ENCODE measurements around the gene NPTX2.
"Not testable (repeated sequence)": the region's sequence is repeated elsewhere in the genome, so short reads cannot be mapped to it uniquely, and the experiment has no call there.

The NPTX2 gene, protein sequence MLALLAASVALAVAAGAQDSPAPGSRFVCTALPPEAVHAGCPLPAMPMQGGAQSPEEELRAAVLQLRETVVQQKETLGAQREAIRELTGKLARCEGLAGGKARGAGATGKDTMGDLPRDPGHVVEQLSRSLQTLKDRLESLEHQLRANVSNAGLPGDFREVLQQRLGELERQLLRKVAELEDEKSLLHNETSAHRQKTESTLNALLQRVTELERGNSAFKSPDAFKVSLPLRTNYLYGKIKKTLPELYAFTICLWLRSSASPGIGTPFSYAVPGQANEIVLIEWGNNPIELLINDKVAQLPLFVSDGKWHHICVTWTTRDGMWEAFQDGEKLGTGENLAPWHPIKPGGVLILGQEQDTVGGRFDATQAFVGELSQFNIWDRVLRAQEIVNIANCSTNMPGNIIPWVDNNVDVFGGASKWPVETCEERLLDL

DNA sequence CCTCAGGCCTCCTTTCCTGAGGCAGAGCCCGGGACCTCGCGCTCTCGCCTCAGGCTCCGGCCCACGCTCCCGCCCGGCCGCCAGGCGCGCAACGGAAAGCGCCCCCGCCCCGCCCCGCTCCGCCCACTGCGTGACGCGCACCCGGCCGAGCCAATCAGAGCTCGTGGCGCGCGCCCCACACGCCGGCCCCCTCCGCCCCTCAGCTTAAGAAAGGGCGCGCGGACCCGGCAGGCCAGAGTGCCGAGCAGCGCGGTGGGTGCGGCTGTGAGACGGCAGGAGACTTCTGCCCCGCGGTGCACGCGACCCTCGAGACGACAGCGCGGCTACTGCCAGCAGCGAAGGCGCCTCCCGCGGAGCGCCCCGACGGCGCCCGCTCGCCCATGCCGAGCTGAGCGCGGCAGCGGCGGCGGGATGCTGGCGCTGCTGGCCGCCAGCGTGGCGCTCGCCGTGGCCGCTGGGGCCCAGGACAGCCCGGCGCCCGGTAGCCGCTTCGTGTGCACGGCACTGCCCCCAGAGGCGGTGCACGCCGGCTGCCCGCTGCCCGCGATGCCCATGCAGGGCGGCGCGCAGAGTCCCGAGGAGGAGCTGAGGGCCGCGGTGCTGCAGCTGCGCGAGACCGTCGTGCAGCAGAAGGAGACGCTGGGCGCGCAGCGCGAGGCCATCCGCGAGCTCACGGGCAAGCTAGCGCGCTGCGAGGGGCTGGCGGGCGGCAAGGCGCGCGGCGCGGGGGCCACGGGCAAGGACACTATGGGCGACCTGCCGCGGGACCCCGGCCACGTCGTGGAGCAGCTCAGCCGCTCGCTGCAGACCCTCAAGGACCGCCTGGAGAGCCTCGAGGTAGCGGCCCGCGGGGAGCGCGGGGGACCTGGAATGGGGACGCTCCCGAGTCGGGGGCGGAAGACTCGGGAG, at the start of gene NPTX2:
TSS of gene NPTX2 (plus strand) at position 235 of the 909 bp plus-strand sequence. CDS start at position 412, 177 bp downstream.
- DNase-seq: peak; percentile 87 to 93

DNA sequence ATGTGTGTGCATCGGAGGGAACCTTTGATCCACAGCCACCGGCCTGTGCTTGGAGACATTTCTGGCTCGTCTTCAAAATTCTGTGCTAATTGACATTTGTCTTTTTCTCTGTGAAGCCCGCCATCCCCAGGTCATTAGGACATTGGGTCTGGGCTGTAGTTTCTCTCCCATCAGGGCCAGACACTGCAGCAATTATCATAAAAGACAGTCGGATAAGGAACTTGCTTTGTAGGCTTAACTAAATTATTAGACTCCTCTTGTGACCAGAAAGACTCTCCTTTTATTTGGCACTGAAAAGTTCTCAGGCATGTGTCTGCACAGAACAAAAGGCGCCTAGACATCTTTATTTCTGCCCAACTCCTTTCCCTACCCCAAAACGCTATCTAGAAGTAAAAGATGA, 49.1 kb upstream of the NPTX2 start:
- DNase-seq: no peak

DNA sequence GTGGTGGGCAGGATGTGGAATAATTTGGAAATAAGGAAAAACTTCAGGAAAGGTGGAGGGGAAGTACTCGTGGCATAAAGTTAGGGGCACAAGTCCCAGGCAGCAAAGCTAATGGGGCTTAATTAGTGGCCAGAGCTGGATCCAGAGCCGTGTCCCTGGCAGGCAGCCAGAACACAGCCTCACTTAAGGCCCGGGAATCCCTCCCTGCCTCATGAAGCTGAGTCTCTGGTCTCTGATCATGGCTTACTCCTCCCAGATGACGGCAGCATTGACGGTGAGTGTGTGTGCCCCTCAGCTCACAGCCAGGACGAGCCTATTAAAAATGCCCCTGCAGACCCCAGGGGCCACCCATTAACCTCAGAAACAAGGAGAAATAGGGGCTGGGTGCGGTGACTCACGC, 48.2 kb upstream of the NPTX2 start:
- DNase-seq: no peak

DNA sequence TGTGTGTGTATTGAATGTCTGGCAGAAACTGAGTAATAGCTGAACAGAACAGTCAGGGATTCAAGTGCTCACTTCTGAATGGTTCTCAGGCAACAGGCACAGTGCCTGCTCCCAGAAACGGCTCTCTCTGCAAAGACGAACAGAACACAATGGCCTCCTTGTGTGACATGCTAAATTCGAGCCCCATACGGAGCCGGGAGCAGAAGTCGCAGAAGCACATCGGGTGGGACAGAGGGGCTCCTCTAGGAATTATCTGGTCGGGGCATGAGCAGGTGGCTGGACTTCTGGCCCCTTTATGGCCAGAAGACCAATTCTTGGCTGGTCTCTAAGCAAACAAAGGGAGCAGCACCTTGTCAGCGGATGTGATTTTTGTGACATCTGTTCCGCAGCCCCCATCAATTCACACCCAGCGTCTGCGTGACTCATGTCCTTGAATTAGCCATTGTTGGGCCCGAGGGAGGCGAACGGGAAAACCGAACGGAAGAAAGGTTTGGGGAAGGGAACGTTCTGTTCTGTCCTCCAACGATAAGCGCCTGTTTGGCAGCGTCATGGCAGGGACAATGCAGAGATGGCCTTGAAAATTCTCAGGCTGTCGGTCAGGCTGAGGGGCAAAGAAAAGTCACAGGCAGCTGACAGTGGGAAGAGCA, 47.3 kb upstream of the NPTX2 start:
- DNase-seq: no peak

DNA sequence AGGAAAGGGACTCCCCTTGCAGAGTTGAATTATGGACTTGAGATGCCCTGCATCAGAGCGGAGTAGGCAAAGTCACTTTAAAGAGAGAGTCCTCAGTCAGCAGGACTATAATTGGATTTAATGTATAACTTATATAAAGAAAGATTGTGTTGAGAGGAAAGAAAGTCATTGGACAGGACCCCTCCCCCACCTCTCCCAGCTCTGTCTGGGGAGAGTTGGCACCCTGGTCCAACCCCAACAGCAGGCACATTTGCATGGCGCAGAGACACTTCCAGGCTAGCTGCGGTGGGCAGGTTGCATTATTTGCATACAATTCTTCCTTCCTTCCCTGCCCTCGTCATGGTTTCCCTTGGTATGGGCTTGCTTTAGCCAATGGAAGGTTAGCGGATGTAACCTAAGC, 46.1 kb upstream of the NPTX2 start:
- DNase-seq: no peak

DNA sequence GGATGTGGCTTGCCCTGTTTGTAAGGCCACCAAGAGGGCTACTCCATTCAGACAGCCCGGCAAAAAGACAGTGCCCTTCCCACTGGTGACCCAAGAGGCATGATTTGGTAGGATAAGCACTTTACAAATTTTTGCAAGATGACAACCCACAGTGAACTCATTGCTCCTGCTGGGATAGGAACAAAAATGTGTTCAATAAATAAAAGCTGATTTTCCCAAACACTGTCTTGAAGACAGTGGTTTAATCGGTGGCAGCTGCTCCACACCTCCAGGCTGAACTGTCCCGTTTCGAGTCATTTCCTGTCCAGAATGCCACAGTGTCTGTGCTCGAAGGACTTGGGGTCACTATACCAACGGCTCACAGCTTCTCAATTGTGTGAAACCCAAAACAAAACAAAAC, 45.1 kb upstream of the NPTX2 start:
- DNase-seq: no peak

DNA sequence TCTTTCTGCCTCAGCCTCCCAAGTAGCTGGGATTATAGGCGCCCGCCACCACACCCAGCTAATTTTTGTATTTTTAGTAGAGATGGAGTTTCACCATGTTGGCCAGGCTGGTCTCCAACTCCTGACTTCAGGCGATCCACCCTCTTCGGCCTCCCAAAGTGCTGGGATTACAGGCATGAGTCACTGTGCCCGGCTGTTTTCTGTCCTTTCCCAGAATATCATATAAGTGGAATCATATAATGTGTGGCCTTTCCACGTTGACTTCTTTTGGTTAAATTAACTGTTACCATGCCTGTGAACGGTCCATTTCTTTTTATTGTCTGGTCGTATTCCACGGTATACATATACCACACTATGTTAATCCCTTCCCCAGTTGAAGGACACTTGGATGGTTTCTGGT, 44.4 kb upstream of the NPTX2 start:
- not testable (repeated sequence) for DNase-seq

DNA sequence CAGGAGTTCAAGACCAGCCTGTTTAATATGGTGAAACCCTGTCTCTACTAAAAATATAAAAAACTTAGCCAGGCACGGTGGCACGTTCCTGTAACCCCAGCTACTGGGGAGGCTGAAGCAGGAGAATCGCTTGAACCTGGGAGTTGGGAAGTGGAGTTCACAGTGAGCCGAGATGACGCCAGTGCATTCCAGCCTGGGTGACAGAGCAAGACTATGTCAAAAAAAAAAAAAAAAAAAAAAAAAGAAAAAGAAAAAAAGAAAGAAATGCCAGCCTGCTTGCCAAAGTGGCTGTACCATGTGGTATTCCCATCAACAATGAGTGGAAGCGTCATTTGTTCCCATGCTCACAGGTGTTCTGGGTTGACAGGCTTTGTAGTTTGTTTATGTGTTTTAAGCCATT, 43.3 kb upstream of the NPTX2 start:
- DNase-seq: no peak

DNA sequence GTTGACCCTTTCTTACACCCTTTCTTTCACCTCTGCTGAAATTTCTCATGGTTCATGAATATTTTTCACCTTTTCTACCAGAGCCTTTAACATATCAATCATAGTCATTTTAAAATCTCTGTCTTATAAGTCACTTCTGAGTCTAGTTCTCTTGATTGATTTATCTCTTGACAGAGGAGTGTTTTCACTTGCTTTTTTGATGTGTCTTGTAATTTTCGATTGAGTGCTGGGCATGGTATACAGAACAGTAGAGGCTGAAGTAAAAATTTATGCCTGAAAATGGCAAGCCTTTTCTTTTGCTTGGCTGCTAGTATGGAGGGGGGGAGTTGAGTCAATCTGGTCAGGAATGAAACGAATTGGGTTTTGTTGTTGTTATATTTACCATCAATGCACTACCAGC, 41.2 kb upstream of the NPTX2 start:
- no peak for DNase-seq

DNA sequence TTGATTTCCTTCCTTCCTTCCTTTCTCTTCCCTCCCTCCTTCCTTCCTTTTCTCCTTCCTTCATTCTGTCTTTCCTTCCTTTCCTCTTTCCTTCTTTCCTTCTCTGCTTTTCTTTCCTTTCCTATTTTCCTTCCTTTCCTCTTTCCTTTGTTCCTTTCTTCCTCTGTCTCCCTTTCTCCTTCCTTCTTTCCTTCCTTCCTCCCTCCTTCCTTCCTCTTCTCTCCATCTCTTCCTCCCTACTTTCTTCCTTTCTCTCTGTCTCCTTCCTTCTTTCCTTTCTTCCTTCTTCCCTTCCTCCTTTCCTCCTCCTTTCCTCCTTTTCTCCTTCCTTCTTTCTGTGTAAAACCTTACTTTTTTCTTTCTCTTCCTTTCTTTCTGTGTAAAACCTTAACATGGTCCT, 32.3 kb upstream of the NPTX2 start:
- no peak for DNase-seq

DNA sequence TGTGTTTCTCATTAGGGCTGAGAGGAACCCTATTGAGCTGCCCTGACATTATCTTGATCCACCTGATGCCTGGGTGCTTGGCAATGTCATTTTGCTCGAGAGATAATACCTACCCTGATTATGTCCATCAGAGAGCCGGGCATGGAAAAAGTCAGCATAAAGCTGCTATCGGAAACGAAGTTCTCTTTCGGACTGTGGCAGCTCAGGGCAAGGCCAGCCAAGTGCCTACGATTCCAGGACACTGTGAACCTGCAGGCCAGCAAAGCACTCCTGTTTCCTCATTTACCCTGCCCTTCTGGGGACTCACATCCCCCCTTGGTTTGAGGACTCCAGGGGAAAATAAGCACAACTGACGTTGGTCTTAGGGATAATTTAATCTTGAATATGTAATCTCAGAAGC, 25.2 kb upstream of the NPTX2 start:
- DNase-seq: no peak

DNA sequence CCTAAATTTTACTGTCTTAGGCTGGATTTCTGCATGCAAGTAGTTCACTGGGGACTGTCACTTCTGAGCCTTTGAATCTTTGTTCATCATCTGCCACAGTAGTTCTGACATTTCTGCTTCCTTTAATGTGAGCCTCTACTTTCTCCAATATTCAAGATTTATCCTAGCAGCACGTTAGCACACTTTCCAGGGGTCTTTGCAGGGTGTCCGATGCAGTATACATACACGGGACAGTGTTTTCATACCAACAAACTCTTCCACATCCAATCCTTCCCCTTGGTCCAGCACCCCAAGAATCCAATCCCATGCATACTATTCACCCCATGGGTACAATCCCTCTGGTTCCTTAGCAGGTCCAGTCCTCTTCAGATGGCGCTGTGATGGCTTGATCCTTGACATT, 22.7 kb upstream of the NPTX2 start:
- no peak for DNase-seq

DNA sequence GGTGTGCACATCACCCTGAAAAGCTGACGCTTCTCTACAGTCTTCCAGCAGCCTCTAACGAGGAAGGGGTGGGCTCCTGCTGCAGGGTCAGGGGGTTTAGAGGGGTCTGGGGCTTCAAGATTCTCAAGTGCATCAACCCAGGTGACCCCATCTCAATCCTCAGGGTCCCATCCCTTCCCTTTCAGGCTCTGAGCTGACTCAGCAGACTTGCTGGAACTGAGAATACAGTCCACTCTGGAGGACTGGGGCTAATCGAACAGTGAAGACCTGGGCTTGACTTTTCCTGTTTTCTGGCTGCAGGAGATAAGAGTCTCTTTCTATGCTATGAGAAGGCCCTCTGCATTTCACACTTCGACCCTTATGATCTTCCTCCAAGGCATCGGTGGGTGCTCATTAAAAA, 22.3 kb upstream of the NPTX2 start:
- no peak for DNase-seq

DNA sequence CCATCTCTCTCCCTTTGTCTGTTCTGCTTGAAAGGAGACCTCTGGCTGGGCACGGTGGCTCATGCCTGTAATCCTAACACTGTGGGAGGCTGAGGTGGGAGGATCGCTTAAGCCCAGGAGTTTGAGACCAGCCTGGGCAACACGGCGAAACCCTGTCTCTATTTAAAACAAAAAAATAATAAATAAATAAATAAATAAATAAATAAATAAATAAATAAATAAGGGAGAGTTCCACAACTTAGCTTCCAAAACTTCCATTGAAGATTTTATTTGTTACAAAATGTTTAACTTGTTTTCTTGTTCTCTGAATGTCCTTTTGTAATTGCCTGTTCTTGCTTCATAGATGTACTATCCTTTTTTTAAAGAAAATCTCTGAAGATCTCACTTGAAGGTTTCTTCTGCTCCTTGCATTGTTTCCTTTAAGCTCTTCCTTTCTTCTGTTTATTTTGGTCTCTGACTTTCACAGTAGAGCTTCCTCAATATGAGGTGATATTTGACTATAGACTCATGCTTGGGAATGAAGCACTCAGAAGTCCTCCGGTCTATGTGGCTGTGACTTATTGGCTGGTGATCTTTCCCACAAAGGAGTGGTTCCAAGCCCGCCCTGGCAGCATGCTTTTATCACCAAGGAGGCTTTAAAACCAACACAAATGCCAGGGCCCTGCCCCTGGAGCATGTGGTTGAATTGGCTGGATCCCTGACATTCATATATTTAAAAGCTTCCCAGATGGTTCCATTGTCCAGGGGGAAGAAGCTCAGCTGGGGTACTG, 18.1 kb upstream of the NPTX2 start:
- no peak for DNase-seq

DNA sequence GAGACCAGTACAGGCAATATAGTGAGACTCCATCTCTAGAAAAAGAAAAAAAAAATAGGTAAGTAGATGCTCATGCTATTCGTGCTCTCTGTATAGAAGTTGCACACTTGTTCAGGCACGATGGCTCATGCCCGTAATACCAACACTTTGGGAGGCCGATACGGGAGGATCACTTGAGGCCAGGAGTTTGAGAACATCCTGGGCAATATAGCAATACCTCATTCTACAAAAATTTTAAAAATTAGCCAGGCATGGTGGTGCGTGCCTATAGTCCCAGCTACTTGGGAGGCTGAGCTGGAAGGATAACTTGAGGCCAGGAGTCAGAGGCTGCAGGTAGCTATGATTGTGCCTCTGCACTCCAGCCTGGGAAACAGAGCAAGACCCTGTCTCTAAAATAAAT, 17.2 kb upstream of the NPTX2 start:
- DNase-seq: no peak

DNA sequence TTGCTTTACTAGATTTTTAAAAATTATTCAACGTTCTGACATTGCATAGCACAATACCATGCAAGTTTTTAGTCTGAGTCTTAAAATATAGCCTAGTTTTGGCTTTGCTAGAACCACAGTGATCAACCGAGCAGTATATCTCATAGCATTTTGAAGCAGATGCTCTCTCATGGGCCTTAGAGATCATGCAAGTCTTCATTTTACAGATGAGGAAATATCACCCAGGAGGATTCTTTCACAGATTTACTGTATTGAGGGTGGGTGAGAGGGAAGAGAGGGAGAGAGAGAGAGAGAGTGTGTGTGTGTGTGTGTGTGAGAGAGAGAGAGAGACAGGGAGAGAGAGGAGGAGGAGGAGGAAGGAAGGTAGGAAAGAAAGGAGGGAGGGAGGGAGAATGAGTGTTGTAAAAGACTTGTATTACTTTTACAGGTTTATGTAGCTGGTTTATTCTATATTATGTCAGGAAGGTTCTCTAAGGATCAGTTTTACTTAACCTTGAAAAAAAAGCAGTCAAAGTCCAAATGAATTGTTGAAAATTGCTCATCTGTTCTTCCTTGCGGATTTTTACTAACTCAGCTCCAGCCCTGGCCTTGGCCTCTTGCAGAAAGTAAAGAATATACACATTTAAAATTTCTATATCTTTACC, 14.2 kb upstream of the NPTX2 start:
- no peak for DNase-seq

DNA sequence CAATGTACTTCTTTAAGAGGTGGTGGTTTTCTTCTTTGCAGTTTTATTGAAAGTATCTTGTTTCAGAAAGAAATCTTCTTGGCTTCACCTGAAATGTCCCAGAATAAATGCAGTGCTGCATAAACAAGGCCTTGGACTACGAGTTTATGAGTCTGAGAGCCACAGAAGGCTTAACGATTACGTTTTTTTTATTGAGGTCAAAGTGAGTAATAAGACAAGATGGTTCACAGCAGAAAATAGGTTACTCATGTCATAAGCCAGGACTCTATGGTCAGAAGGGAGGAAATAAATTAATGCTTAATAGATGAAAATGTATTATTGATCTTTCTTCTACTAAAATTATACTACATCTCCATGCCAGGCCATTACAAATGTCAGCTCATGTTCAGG, 13.7 kb upstream of the NPTX2 start:
- DNase-seq: no peak

DNA sequence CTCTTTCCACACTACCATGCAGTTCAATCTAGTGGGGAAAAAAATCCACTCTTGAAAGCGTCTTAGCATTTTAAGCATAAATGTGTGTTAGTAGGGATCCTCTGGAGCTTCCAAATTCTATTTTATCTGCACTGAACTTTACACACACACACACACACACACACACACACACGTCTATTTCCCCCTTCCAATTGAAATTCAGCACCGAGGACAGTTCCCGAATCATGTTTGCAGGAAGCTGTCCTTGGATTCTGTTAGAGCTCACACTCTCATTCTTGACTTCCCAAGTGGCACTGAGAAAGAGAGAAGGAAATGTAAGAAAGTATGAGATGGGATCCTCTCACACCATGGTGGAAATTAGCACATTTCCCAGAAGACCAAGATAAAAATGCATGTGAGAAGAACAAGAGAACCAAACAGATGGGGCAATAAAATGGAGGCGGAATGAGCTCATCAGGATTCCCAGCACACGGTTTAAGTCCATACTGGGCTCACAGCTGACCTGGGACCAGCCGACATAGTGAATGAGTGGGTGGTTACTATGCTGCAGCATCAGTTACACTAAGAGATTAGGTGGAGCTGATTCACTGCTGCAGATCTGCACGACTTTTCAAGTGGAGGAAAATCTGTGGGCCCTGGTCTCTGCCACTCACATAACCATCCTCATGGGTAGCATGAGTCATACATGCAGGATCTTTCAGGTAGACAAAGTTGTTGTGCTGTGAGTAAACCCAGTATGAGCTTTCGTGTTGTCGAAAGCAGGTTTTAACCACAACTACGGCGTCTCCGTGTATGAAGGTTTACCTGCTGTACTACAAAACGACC, 3.3 kb upstream of the NPTX2 start:
- no peak for DNase-seq

DNA sequence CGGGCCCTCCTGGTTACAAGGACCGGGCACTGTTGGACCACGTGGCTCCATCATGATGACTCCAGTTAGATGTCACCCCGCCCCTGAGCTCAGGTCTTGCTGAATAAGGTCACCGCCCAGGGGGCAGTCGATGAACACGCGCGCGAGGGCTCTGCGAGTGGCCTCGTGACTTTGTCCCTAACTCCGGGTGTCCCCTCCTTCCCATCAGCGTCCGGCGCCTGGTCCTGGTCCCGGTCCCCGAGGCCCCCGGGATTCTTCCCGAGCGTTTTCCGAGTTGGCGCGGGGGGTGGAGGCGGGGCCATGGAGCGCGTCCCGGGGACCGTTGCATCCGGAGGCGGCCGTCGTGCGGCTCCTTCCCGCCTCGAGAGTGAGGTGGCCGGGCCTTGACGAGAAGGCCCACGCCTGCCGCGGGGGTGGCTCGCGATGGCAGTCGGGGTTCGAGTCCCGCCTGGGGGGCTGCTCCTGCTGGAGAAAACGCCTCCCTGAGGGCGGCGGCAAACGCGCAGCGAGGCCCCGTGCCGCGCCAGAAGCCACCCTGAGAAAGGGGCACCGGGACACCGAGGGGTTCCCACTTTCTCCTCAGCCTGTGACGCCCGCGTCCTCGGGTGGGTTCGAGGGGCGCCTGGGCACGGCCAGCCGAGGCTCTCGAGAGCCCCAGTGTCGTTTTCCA, 569 bp upstream of the NPTX2 start:
- peak; percentile 56 to 57 for DNase-seq

DNA sequence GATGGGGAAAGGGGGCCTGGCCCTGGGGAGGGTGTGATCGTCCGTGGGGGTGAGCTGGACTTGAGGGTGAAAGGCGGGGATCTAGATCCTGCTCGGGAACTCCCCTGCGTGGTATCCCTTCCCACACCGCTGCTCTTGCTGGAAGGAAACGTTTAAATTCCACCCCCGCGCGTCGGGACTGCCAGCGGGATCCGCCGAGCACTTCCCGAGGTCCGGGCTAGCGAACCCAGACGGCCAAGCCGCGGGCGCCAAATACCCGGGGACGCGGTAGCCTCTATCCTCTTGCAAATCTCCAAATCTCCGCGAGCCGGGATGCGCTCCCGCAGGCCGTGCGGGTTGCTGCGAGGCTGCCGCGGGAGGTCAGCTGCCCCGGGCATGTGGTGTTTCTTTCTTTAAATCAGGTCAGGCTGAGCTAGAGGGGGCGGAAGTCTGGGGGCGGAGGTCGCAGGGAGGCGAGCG, 904 bp downstream of the NPTX2 start:
- DNase-seq: no peak

DNA sequence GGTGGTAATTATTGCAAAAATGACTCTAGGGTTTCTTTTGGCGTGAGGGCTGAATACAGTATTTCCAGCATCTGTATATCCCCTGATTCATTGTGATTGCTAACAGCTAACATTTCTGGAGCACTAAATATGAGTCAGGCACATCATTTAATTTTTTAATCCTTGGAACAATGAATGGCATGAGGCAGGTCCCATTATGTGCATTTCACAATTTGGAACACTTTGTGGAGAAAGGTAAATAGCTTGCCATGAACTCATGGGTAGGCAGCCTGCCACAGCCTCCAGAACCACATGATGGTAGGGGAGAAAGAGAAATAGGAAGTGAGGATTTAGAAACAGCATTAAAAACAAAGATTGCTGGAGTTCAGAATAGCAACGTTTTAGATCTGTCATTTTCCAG, 1.7 kb downstream of the NPTX2 start:
- DNase-seq: no peak

Data from NCI-H1930 (cell line).